HG03571 (cell line): ENCODE data around the gene NKD2.

ENCODE experiments used
- ATAC-seq: cut with Tn5 transposase; IDR thresholded peaks from one replicate; pipeline ENCODE4 v1.9.1; 2021; ENCODE audit not compliant: unreplicated experiment

The NKD2 gene

DNA sequence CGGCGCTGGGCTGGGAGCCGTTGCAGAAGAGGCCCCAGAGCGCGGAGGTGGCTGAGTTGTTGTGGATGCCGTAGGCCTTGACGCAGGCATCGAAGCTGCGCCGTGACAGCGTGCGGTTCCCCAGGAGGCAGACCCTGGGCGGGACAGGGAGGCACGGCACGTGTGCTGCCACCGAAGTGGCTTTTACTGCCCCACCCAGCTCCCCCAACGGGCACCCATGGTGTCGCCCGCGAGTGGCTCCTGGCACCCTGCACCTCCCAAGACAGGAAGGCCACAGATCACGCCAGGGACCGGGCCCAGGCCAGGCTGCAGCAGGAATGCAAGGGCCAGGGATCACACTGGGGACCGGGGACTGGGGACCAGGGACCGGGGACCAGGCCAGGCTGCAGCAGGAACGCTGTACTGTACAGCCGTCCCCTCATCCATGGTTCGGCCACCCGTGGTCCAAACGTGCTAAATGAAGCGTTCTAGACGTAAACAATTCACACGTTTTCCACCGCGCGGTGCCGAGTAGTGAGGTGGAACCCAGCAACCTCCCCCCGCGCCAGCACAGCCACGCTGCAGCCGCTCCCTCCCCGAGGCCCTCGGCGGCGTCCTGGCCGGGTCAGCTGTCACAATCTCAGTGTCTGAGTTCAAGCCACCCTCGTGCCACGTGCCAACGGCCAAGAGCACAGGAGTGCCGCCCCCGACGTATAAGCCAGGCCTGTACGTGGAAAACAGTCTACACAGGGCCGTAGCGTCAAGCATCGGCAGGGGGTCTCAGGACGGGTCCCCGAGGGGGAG, 75.4 kb downstream of the NKD2 start:
- no peak for ATAC-seq

DNA sequence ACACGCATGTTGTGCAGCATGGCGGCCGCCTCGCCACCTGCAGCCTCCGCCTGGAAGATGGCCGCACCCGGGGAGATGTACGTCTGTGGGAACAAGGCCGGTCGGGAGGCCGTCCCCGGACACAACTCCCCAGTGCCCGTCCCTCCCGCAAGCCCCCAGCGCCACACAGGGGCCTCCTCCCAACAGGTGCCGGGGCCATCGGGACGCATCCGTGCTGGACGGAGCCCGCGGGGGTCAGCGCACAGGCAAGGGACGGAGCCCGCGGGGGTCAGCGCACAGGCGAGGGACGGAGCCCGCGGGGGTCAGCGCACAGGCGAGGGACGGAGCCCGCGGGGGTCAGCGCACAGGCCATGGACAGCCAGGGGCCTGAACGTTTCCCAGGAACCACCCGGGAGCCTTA, 76.8 kb downstream of the NKD2 start:
- ATAC-seq: no peak

DNA sequence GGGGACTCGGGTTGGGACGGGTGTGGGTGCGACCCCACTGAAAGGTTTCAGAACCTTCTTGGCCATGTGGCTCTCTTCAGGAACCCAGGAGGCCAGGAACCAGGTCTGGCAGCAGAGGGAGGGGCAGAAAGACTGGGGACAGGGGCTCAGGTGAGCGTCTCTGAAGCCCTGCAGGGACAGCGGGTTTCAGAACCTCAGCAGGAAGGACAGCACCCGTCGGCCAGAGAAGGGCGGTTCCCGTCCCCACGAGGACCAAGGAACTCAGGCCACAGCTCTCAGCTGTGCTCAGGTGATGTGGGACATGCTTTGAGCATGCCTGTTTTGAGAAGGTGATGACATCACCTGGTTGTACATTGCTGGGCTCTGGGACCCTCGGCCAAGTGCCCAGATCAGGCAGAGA, 77.5 kb downstream of the NKD2 start:
- no peak for ATAC-seq

DNA sequence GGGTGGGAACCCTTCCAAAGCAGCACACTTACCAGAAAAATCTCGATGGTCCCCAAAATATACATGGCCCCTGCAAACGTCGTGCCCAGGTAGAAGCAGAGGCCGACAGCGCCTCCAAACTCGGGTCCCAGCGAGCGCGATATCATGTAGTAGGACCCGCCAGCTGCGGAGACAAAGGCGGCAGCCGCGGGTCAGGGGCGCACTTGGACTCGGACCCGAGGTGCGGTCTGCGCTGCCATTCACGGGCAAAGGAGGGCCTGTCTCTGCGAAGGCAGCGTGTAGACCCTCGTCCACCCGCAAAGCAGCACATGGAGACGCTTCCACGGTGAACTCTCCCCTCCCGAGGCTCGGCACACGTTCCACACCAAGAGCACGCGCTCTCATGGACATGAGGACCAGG, 78.3 kb downstream of the NKD2 start:
- ATAC-seq: no peak

DNA sequence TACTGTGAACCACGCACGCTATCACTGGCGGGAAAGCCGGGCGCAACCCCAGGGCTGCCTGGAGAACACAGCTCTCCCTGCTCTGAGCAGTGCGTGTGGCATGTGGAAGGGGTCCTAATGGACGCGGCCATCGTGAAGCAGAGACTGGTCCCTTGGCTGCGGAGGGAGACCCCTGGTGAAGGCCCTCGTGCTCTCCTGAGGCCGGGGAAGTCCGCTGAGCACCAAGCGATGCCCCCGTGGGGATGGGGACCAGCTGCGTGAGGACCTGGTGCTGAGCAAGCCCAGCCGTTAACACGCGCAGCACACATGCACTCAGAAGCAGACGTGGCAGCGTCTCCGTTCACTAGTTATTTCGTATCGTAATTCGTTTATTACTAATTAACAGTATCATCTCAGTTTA, 78.8 kb downstream of the NKD2 start:
- ATAC-seq: no peak

DNA sequence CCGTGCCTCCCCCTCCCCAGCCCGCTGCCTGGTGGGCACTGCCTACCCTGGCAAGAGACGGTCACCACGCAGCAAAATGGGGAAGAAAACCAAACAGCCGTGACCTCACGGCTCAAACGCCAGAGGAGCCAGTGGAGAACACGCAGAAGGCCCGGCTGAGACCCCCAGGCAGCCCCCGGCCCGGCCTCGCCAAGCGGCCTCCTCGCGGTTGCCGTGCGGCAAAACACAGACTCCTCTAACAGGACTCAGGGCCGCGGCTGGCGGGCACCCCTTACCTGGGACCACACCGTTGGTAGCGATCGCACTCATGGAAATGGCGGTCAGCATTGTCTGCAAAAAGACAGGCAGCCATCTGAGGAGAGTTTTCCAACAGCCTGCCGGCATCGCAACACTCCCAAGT, 79.4 kb downstream of the NKD2 start:
- ATAC-seq: no peak
